Inflammatory macrophage treated with lipopolysaccharide for 1 hour (primary cell): ENCODE data around the gene HRH4.

Experiments used
- DNase-seq, 2 donors: peaks; one replicate each; pipeline ENCODE4 v3.0.0-alpha.2; 2020 to 2022

HRH4 gene

DNA sequence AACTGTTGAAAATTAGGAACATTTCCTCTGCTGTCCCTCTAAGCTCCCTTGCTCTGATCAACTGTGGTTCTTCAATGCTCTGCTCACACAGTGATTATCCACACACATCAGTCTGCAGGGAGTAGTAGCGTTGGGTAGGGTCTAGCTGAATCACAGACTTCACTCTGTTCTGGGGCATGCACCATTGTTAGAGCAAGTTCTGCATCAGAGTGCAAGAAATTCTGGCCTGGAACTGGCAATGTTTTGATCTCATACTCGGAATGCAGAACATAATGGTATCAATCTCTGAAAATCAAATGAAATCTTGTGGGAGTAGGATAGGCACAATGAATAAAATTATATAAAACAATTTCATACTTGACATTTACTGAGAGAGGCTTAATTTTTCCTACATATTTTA, 55.3 kb downstream of the HRH4 start:
- no peak for DNase-seq

DNA sequence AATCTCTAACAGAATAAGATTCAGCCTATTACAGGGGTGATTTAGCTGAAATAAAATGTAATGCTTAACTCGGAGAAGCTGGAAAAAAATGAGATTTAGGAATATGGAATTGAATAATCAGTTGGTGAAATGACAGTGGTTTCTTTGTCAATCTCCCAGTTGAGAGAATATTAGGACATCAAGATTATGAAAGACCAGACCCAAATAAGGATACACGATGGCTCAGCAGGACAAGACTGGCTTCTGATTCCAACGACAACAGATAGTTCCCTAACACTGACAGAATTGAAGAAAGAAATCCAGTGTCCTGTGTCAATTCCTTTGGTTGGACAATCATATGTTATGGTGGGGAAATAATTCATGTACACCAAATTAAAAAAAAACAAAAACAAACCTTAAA, 55.8 kb downstream of the HRH4 start:
- peak; percentile 49 to 67 for DNase-seq

DNA sequence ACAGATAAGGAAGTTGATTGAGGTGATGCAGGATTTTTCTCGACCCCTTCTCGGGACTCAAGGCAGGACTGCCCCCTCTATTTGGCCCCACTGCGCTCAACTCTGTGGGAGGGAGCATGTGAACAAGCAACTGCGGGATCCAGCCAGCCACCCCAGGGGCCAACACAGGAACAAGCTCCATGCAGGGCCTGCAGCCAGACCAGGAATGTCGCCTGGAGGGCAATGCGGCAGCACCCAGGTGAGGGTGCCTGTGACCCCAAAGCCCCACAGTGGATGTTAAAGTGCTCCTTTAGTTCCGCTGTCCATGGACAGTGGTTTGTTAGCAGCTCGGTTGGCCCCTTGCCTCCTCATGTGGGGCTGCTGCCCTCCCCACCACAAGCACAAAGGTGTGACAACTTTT, 57.1 kb downstream of the HRH4 start:
- no peak for DNase-seq

DNA sequence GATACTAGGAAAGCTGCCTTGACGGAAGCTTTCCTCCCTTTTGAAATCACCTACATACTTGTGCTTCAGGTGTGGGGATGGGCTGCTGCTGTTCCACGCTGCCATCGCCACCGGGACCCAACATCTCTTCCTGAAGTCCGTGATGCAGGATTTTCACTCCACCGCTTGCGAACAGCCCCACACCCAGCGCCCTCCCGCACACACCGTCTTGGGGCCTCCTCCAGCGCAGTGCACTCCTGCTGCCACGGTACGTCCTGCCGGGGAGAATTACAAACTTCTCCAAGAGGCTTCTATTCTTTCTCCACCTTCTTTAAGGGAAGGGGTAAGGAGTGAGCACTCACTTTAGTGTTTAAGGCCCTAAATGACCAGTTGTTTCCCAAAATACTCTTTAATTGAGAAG, 58.2 kb downstream of the HRH4 start:
- DNase-seq, result no peak
